ENCODE data around the gene SSPN. TPM values are rescaled to one million over a fixed set of nuclear protein-coding genes. Genes with fewer than 3 reads are reported as not detected.
A peak's percentile ranks its signal among the peaks of the same experiment; 100 is the strongest.

The SSPN gene
- total and polyA plus RNA-seq, 9 of the 15 experiments (the other 6 are each of a cell fraction or from before 2014, with no cell fraction given): 0.40 TPM; not detected in 8

DNA sequence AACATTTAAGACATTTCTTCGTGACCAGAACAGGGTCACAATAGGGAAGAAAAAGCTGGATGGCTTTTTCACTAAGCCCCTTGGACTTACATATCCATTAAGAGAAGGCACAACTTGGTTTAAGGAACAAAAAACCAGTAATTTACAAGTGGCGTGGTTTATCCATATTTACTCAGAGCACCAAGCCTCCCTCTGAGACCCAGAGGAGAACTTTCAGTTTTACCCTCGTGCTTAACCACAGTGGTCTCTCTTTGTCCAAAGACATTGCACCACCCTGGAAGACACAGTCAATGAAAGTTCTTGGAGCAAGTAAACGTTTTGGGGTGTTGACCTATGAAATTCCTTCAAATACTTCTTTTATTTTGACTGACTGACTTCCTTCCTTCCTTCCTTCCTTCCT lies 52.5 kb downstream of the SSPN start:
- POLR2A ChIA-PET: no interaction called here
- CTCF ChIA-PET (ENCODE audit: low intra/inter-chr PET ratio): no interaction called here
- FAIRE-seq (no peak), ATAC-seq (no peak), DNase-seq (ENCODE audit: extremely low read depth in 1 of 4, low spot score in 3 of 4) (no peak)
- Histone ChIP-seq H3K79me2 (ENCODE audit: control insufficient read depth, insufficient read depth, low read length) (no peaks in the 10 kb centered on the region), H2AFZ (ENCODE audit: low read depth, low read length) (peak overlapping the region; percentile 43; the same call in 1 of the 2 replicates), H3K4me1 (replicated peaks in 1 of 2; ENCODE audit: control insufficient read depth in 2 of 2, insufficient read depth in 2 of 2, low read length in 2 of 2) (no peaks in the 10 kb centered on the region; a peak in 1 of 5 replicates), H3K4me3 (no peak overlapping the region), H3K27me3 (ENCODE audit: control insufficient read depth in 2 of 2, insufficient read depth in 2 of 2, low read length in 2 of 2) (no peaks in the 10 kb centered on the region), H3K4me2 (ENCODE audit: insufficient read depth, low read length) (no peak overlapping the region), H3K27ac (ENCODE audit: extremely low read depth, low read depth, low read length) (no peak overlapping the region), H3K36me3 (ENCODE audit: control insufficient read depth, insufficient read depth, low read length) (no peaks in the 10 kb centered on the region), H3K9me1 (ENCODE audit: control insufficient read depth, insufficient read depth, low read length) (no peaks in the 10 kb centered on the region), H3K9me3 (replicated peaks; ENCODE audit: control insufficient read depth, insufficient read depth, low read depth, low read length) (no peaks in the 10 kb centered on the region; the same call in 1 of the 2 replicates), H4K20me1 (replicated peaks; ENCODE audit: control insufficient read depth, insufficient read depth, low read length) (no peaks in the 10 kb centered on the region), H3K9ac (ENCODE audit: insufficient read depth in 1 of 2, low read depth in 2 of 2, low read length in 2 of 2) (no peak overlapping the region)
- BruUV-seq (replicated peaks): no TSS peak
- intact Hi-C loops (cut with micrococcal nuclease) (no loop called here), in situ Hi-C loops (cut with MboI) (no loop called here)
- 11% methylated on average over 4 of the region's 4 CpGs for WGBS (ENCODE audit: insufficient coverage, low coverage, missing lambda C conversion rate)
- TF ChIP-seq SIRT6 (IDR thresholded peaks at IDR 0.05; ENCODE audit: low read depth, low read length) (no peak), FOXA3 (CRISPR knock-in tag; conservative IDR thresholded peaks at IDR 0.05 in 1 of 2, IDR thresholded peaks at IDR 0.05 in 1 of 2) (peak in 1 of 2 experiments; percentile 64; a peak in 2 of 4 replicates), EZH2 (IDR thresholded peaks at IDR 0.05; ENCODE audit: borderline replicate concordance, low read depth, low read length) (no peak), ZNF175 (CRISPR knock-in tag; IDR thresholded peaks at IDR 0.05; ENCODE audit: low read depth) (0 out of 2 replicates have a peak, but pooled peaks have one; percentile 25)

- H3K27me3 ChIP-seq (ENCODE audit: control insufficient read depth in 2 of 2, insufficient read depth in 2 of 2, low read length in 2 of 2): no peaks in the 10 kb centered on the region
- CTCF ChIA-PET (ENCODE audit: low intra/inter-chr PET ratio): no interaction called here
- no peaks in the 10 kb centered on the region; a peak in 1 of 5 replicates for H3K4me1 ChIP-seq (replicated peaks in 1 of 2; ENCODE audit: control insufficient read depth in 2 of 2, insufficient read depth in 2 of 2, low read length in 2 of 2)
- no peak for FAIRE-seq
- BruUV-seq (replicated peaks): no TSS peak
- POLR2A ChIA-PET: interaction anchor here (0.6 kb wide), 1 partner anchor 29 kb away, joined by 3 read pairs; no protein-coding TSS in a partner anchor
- DNase-seq (ENCODE audit: extremely low read depth in 1 of 4, low spot score in 3 of 4): no peak
- H3K4me3 ChIP-seq: no peak overlapping the region
- H3K4me2 ChIP-seq (ENCODE audit: insufficient read depth, low read length): no peak overlapping the region
- H2AFZ ChIP-seq (ENCODE audit: low read depth, low read length): no peak overlapping the region
- H3K79me2 ChIP-seq (ENCODE audit: control insufficient read depth, insufficient read depth, low read length): no peaks in the 10 kb centered on the region
- no peaks in the 10 kb centered on the region for H3K36me3 ChIP-seq (ENCODE audit: control insufficient read depth, insufficient read depth, low read length)
- no peaks in the 10 kb centered on the region for H4K20me1 ChIP-seq (replicated peaks; ENCODE audit: control insufficient read depth, insufficient read depth, low read length)
- H3K27ac ChIP-seq (ENCODE audit: extremely low read depth, low read depth, low read length): no peak overlapping the region
- no peaks in the 10 kb centered on the region; the same call in 1 of the 2 replicates for H3K9me3 ChIP-seq (replicated peaks; ENCODE audit: control insufficient read depth, insufficient read depth, low read depth, low read length)
- no peaks in the 10 kb centered on the region for H3K9me1 ChIP-seq (ENCODE audit: control insufficient read depth, insufficient read depth, low read length)
- no peak for ATAC-seq
- in situ Hi-C loops (cut with MboI): no loop called here
- no peak overlapping the region for H3K9ac ChIP-seq (ENCODE audit: insufficient read depth in 1 of 2, low read depth in 2 of 2, low read length in 2 of 2)
- 29% methylated on average over 3 of the region's 3 CpGs for WGBS (ENCODE audit: insufficient coverage, low coverage, missing lambda C conversion rate)
- intact Hi-C loops (cut with micrococcal nuclease): no loop called here
- TF ChIP-seq CHCHD3 (CRISPR knock-in tag; IDR thresholded peaks at IDR 0.05) (no peak), YBX1 (IDR thresholded peaks at IDR 0.05) (no peak), LCOR (CRISPR knock-in tag; IDR thresholded peaks at IDR 0.05) (no peak), CTBP1 (IDR thresholded peaks at IDR 0.05; ENCODE audit: borderline replicate concordance) (no peak), CBX2 (IDR thresholded peaks at IDR 0.05; ENCODE audit: insufficient read depth, low read length, poor library complexity, severe bottlenecking) (no peak)
- TF ChIP-seq, protein P1, sequence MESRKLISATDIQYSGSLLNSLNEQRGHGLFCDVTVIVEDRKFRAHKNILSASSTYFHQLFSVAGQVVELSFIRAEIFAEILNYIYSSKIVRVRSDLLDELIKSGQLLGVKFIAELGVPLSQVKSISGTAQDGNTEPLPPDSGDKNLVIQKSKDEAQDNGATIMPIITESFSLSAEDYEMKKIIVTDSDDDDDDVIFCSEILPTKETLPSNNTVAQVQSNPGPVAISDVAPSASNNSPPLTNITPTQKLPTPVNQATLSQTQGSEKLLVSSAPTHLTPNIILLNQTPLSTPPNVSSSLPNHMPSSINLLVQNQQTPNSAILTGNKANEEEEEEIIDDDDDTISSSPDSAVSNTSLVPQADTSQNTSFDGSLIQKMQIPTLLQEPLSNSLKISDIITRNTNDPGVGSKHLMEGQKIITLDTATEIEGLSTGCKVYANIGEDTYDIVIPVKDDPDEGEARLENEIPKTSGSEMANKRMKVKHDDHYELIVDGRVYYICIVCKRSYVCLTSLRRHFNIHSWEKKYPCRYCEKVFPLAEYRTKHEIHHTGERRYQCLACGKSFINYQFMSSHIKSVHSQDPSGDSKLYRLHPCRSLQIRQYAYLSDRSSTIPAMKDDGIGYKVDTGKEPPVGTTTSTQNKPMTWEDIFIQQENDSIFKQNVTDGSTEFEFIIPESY (CRISPR knock-in tag; IDR thresholded peaks at IDR 0.05): no peak
Measured at GRCh38 chr12:26250801-26251200, 55.4 kb downstream of the SSPN start.

Measured in K562 (cell line).